Measurements from ENCODE around the gene IRAK2.

GRCh38 chr3:10232137-10232536 is 67.4 kb downstream of the IRAK2 start:
- TF ChIP-seq CTCF (conservative IDR thresholded peaks at IDR 0.05; ENCODE audit: low read depth, low read length) (no peak), EZH2phosphoT487 (IDR thresholded peaks at IDR 0.05; ENCODE audit: borderline replicate concordance, low read length) (no peak)
